Loucy (cell line): ENCODE data around the gene P4HB.

Source experiments
- H2AFZ ChIP-seq: fragments of 200-600 bp; sonication (generic); 2 replicates; pipeline ENCODE4 v1.6.0; 2016; ENCODE audit warnings: antibody characterized with exemption, mild to moderate bottlenecking, low read length, moderate library complexity
- H3F3A ChIP-seq: fragments of 200-600 bp; 2 replicates; pipeline ENCODE4 v1.6.0; 2016; ENCODE audit warnings: antibody characterized with exemption, low read depth, mild to moderate bottlenecking
- H3K27me3 ChIP-seq: fragments of 200-600 bp; sonication (generic); 2 replicates; pipeline ENCODE4 v1.6.1; 2014; ENCODE audit warnings: low read length, mild to moderate bottlenecking; ENCODE audit not compliant: insufficient read depth, poor library complexity, severe bottlenecking
- H3K36me3 ChIP-seq: fragments of 200-600 bp; sonication (generic); 2 replicates; pipeline ENCODE4 v1.6.1; 2016; ENCODE audit warnings: low read length; ENCODE audit not compliant: insufficient read depth
- H3K4me1 ChIP-seq: fragments of 200-600 bp; sonication (generic); 2 replicates; pipeline ENCODE4 v1.5.1; 2014; ENCODE audit warnings: low read length, mild to moderate bottlenecking; ENCODE audit not compliant: insufficient read depth, poor library complexity, severe bottlenecking
- H3K4me2 ChIP-seq: fragments of 200-600 bp; sonication (generic); 2 replicates; pipeline ENCODE4 v1.6.0; 2014; ENCODE audit warnings: antibody characterized with exemption, low read length, low read depth, mild to moderate bottlenecking; ENCODE audit not compliant: poor library complexity, severe bottlenecking
- H3K4me3 ChIP-seq: fragments of 200-600 bp; sonication (generic); 2 replicates; pipeline ENCODE4 v1.5.1; 2014; ENCODE audit warnings: low read length, mild to moderate bottlenecking, mixed read lengths; ENCODE audit not compliant: poor library complexity, severe bottlenecking
- H3K79me2 ChIP-seq: fragments of 200-600 bp; sonication (generic); 2 replicates; pipeline ENCODE4 v1.6.1; 2014; ENCODE audit warnings: low read length; ENCODE audit not compliant: insufficient read depth
- H3K9ac ChIP-seq: fragments of 200-600 bp; sonication (generic); 2 replicates; pipeline ENCODE4 v1.6.0; 2014; ENCODE audit warnings: mild to moderate bottlenecking, low read depth, low read length, moderate library complexity; ENCODE audit not compliant: poor library complexity, severe bottlenecking
- H3K9me2 ChIP-seq: fragments of 200-600 bp; sonication (generic); replicated peaks from 2 replicates; pipeline ENCODE4 v1.6.1; 2016; ENCODE audit warnings: low read depth, low read length, mixed read lengths
- H3K9me3 ChIP-seq: fragments of 200-600 bp; sonication (generic); 2 replicates; pipeline ENCODE4 v1.6.1; 2014; ENCODE audit warnings: mild to moderate bottlenecking, antibody characterized with exemption, low read length, low read depth; ENCODE audit not compliant: insufficient read depth
- H4K20me1 ChIP-seq: fragments of 200-600 bp; sonication (generic); 2 replicates; pipeline ENCODE4 v1.6.0; 2014; ENCODE audit warnings: antibody characterized with exemption, low read length, mild to moderate bottlenecking; ENCODE audit not compliant: insufficient read depth, poor library complexity, severe bottlenecking
- CTCF ChIP-seq: fragments of 200-600 bp; sonication (generic); conservative IDR thresholded peaks from 2 replicates; pipeline ENCODE4 v1.5.1; 2014; ENCODE audit warnings: mild to moderate bottlenecking, antibody characterized with exemption, low read length
- EZH2phosphoT487 ChIP-seq: fragments of 200-600 bp; IDR thresholded peaks from 2 replicates; pipeline ENCODE4 v1.6.1; 2018; ENCODE audit warnings: antibody characterized with exemption, mild to moderate bottlenecking, moderate library complexity, borderline replicate concordance

The P4HB gene

GRCh38 chr17:81851423-81851822 lies 8.9 kb downstream of the P4HB start:
- Histone ChIP-seq H3K9me3 (no peaks in the 10 kb centered on the region), H3K27me3 (no peaks in the 10 kb centered on the region), H2AFZ (no peak overlapping the region), H3K4me1 (no peaks in the 10 kb centered on the region), H3K4me3 (no peak overlapping the region), H3K79me2 (peaks cover 49% of the 10 kb centered on the region), H3F3A (no peaks in the 10 kb centered on the region), H3K36me3 (peaks cover 52% of the 10 kb centered on the region), H3K4me2 (no peak overlapping the region), H3K9ac (no peak overlapping the region), H3K9me2 (no peaks in the 10 kb centered on the region), H4K20me1 (peaks cover 15% of the 10 kb centered on the region)
- TF ChIP-seq CTCF (no peak), EZH2phosphoT487 (no peak)

GRCh38 chr17:81849457-81849856 lies 10.9 kb downstream of the P4HB start:
- TF ChIP-seq EZH2phosphoT487 (no peak), CTCF (no peak)
- peaks cover 3% of the 10 kb centered on the region for H4K20me1 ChIP-seq
- no peak overlapping the region for H3K9ac ChIP-seq
- no peaks in the 10 kb centered on the region for H3F3A ChIP-seq
- peaks cover 30% of the 10 kb centered on the region; the same call in 1 of the 2 replicates for H3K79me2 ChIP-seq
- no peaks in the 10 kb centered on the region for H3K4me1 ChIP-seq
- no peak overlapping the region for H3K4me3 ChIP-seq
- H3K4me2 ChIP-seq: no peak overlapping the region
- H3K9me3 ChIP-seq: no peaks in the 10 kb centered on the region
- H3K27me3 ChIP-seq: no peaks in the 10 kb centered on the region
- H3K36me3 ChIP-seq: peaks cover 63% of the 10 kb centered on the region; the same call in 1 of the 2 replicates
- H2AFZ ChIP-seq: no peak overlapping the region
- H3K9me2 ChIP-seq: no peaks in the 10 kb centered on the region

- Histone ChIP-seq H4K20me1 (peaks cover 3% of the 10 kb centered on the region), H3K4me3 (no peak overlapping the region), H3K27me3 (no peaks in the 10 kb centered on the region), H3F3A (no peaks in the 10 kb centered on the region), H3K9me2 (no peaks in the 10 kb centered on the region), H3K9me3 (no peaks in the 10 kb centered on the region), H3K4me1 (no peaks in the 10 kb centered on the region), H3K4me2 (no peak overlapping the region), H3K9ac (no peak overlapping the region), H2AFZ (no peak overlapping the region), H3K36me3 (peaks cover 63% of the 10 kb centered on the region; the same call in 1 of the 2 replicates), H3K79me2 (peaks cover 9% of the 10 kb centered on the region; the same call in 1 of the 2 replicates)
- TF ChIP-seq CTCF: no peak
- no peak for TF ChIP-seq EZH2phosphoT487
Observed at GRCh38 chr17:81846743-81847689, 13.3 kb downstream of the P4HB start.
